HG03045 (cell line): ENCODE results near the gene AMDHD2.
"Not testable (repeated sequence)": the region's sequence is repeated elsewhere in the genome, so short reads cannot be mapped to it uniquely, and the experiment has no call there.

Experiments
- ATAC-seq: cut with Tn5 transposase; IDR thresholded peaks from one replicate; pipeline ENCODE4 v1.9.1; 2021; ENCODE audit warnings: mild to moderate bottlenecking, moderate library complexity; ENCODE audit not compliant: unreplicated experiment

AMDHD2 gene

GRCh38 chr16:2531696-2532493 is 11.7 kb downstream of the AMDHD2 start:
- ATAC-seq, result peak; percentile 79

GRCh38 chr16:2532494-2533141 is 12.4 kb downstream of the AMDHD2 start:
- no peak for ATAC-seq

GRCh38 chr16:2533142-2533755 is 13.1 kb downstream of the AMDHD2 start:
- not testable (repeated sequence) for ATAC-seq

GRCh38 chr16:2533912-2534311 is 13.7 kb downstream of the AMDHD2 start:
- no peak for ATAC-seq

- not testable (repeated sequence) for ATAC-seq
Measured at GRCh38 chr16:2534335-2534734, 14.2 kb downstream of the AMDHD2 start.

GRCh38 chr16:2535625-2536013 is 15.4 kb downstream of the AMDHD2 start:
- ATAC-seq, result no peak

- ATAC-seq, result peak; percentile 87
Measured at GRCh38 chr16:2537451-2538379, 17.5 kb downstream of the AMDHD2 start, which contains the start of gene PDPK1. PDPK1 (plus strand) TSS chr16:2538021; CDS start chr16:2538113, 92 bp downstream.

GRCh38 chr16:2539192-2539844 is 19.1 kb downstream of the AMDHD2 start:
- ATAC-seq, result not testable (repeated sequence)

GRCh38 chr16:2539845-2540458 is 19.8 kb downstream of the AMDHD2 start:
- ATAC-seq, result not testable (repeated sequence)

- not testable (repeated sequence) for ATAC-seq
Measured at GRCh38 chr16:2540912-2541311, 20.7 kb downstream of the AMDHD2 start.

- ATAC-seq, result not testable (repeated sequence)
Measured at GRCh38 chr16:2541409-2541808, 21.2 kb downstream of the AMDHD2 start.

GRCh38 chr16:2543771-2544170 is 23.6 kb downstream of the AMDHD2 start:
- ATAC-seq, result not testable (repeated sequence)

GRCh38 chr16:2550283-2550878 is 30.2 kb downstream of the AMDHD2 start:
- not testable (repeated sequence) for ATAC-seq

GRCh38 chr16:2551420-2551889 is 31.3 kb downstream of the AMDHD2 start:
- not testable (repeated sequence) for ATAC-seq

GRCh38 chr16:2554709-2555425 is 34.7 kb downstream of the AMDHD2 start:
- not testable (repeated sequence) for ATAC-seq

GRCh38 chr16:2557150-2557549 is 37.0 kb downstream of the AMDHD2 start:
- not testable (repeated sequence) for ATAC-seq

- ATAC-seq, result peak; percentile 49
Measured at GRCh38 chr16:2560131-2560797, 40.1 kb downstream of the AMDHD2 start.

- peak; percentile 48 for ATAC-seq
Measured at GRCh38 chr16:2560798-2561133, 40.6 kb downstream of the AMDHD2 start.
